GM18526 (cell line): Measurements from ENCODE around the gene NFE2L2.

Experiments used
- POLR2A ChIP-seq: IDR thresholded peaks from 3 replicates; pipeline ENCODE4 v1.6.1; 2011; ENCODE audit not compliant: insufficient read length; ENCODE audit errors: extremely low read depth

NFE2L2 gene

DNA sequence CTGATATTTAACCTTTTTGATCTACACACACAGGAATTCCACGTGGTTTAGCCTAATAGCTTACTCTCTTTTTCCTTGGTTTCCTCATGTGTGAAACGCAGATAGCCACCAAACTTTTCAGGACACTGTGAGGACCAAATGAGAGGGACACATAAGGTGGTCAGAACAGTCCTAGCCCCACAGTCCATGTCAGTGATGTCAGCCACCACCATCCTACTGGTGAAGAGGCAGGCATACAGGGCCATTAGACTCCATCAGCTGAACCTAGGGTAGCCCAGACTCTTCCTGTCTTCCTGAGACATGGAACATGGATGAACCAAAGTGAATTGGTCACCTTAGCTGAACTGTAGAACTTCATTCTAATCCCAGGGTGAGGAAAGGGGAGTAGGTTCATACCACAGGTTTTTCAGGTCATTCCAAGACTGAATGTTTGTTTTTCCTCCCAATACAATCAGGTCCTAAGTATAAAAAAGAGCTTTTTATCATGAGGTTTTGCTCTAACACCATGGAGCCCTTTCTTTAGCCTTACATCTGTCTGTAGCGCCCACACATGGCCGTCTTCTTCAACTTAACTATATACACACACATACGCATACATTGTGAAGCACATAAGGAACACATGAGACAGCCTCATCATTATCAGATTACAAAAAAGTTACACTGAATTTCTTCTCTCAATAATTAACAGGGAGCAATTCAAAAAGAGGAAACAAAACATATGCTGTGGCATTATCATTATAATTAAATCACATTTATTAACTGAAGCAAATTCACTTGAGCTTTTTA lies 18.5 kb upstream of the NFE2L2 start:
- no peak for TF ChIP-seq POLR2A

DNA sequence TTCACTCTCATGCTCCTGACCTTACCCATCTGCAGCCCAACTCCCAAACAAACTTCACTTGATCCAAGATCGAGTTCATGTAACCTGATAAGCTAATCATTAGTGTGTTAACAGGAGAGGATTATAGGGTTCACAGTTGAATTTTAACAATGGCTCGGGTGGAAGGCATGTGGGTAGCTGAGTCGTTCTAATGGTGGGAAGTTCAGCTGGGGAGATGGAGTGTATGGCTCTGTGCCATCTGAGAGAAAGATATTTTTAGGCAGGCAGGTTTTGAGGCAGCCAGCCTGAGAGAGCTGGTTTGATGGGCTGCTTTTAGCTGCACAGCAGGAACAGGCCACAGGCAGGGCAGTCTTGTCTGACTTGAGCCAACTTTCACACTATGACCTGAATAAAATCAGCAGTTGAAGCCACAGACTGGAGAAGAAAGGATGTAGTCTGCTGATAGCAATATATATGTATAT lies 17.7 kb upstream of the NFE2L2 start:
- TF ChIP-seq POLR2A, result no peak

DNA sequence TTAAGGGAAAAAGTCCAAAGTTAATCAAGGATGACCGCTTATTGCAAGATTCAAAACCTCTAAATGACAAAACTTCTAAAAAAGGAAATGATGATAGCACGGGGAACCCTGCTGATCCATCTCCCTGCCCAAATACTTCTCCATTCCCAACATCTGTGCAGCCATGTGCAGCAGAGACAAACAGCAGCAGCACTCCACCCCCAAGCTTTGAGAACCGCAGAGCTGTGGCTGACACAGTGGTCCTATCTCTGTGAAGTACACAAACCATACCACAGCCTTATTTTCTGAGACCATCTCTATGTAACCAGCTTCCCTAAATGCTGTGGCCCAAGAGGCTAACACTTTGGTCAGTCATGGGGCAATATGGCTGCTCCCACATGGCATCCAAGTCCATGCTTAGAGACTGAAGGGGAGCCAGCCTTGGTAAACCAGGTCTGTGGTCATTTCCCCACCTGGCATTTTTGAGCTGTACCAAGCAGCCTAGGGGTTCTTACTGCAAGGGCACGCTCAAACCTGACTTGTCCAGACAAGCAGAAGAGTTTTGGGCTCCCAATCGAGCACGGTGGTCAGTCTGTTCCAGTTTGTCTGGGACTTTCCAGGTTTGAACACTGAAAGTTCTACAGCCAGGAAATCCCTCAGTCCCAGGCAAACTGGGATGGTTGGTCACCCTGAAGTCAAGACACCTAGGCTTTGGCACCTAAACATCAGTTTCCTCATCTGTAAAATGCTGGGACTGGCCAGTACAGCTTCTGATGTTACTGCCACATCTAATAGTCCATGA lies 17.1 kb upstream of the NFE2L2 start:
- no peak for TF ChIP-seq POLR2A

DNA sequence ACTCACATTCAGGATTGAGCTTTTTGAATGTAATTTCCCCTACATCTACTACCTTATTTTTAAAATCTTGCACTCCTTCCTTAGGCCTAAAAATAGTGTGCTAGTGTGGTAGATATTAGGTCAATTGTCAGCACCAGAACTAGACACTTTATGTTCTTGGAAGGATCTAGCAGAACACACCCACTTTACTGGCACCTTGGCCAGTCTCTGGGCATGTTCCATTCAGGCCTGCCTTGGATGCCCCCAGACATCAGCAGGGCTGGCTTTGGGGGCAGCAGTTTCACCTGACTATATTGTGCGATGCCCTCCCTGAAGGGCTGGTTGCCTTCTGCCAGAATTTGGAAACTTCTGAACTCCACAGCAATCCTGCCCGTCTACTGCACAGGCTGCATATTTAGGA lies 15.3 kb upstream of the NFE2L2 start:
- TF ChIP-seq POLR2A, result no peak

DNA sequence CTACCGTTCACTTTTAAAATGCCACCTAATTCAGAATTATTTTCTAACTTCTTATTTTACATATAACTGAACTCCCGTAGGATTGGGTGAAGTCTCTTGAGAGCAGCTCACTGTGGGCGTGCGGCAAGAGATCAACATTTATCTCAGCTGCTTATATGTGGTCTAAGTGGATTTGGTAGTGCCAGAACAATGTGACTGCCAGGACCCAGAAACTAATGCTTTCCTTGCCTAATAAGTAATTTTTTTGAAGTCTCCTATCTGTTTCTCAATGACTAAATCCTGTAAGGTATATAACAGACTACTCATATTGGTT lies 11.2 kb upstream of the NFE2L2 start:
- no peak for TF ChIP-seq POLR2A

DNA sequence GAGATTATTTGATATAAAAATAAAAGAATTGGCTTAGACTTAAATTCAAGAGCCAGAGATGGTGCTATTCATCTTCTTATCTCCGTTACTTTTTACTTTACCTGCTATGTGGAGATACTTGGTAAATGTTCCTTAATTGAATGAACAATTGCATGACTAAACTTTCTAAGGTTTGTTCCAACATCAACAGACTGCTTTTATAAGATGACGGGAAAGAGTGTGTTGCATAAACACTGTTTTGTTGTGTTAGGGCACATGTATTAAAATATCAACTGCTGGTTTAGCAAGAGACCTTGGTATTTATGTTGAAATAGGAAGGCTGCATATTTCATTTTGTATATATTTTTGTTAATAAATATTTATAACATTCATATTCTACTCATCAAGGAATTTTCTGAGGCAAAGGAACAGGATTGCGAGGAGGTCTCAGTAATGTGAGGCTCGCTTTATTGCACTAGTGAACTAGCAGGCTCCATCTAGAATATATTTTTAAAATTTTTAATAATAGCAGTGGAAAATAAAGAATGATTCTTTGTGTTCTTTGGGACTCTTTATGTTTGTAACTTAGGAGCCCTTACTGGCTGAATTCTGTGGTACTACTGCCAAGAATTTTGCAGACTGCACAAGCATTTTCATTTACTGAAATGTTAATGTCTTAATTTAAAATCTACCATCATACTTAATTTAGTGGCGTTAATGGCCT lies 10.7 kb upstream of the NFE2L2 start:
- no peak for TF ChIP-seq POLR2A

DNA sequence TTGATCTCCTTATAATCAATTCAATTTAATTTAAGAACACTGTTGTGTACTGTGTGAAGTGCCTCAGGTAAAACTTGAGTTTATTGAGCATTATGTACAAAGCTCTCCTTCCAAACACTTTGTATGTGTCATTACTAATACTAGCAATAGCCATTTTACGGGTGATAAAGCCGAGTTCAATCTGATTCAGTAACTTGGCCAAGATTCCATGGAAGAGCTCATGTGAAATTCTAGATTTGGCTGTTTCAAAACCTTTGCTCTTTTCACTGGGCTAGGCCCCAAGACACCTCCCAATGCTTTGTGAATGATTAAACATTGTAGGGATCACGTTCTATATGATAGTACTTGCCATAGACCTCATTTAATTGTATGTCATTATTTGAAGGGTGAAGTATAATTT lies 8.9 kb upstream of the NFE2L2 start:
- no peak for TF ChIP-seq POLR2A

DNA sequence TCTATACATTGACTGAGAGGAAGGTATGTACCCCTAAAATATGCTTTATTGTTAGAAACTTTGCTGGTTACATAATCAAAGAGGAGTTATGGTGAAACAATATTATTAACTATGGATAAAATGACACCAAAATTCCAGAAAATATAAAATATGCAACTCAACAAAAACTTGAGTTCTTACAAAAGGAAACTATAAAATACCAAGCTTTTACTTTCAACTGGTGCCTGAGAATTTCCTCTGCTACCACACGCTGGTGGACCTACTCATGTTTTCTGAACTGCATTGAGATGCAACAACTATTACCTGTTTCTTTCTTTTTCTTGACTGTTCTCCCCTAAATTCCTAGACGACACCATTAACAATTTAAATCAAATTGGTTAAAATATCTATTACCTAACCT lies 8.2 kb upstream of the NFE2L2 start:
- no peak for TF ChIP-seq POLR2A

DNA sequence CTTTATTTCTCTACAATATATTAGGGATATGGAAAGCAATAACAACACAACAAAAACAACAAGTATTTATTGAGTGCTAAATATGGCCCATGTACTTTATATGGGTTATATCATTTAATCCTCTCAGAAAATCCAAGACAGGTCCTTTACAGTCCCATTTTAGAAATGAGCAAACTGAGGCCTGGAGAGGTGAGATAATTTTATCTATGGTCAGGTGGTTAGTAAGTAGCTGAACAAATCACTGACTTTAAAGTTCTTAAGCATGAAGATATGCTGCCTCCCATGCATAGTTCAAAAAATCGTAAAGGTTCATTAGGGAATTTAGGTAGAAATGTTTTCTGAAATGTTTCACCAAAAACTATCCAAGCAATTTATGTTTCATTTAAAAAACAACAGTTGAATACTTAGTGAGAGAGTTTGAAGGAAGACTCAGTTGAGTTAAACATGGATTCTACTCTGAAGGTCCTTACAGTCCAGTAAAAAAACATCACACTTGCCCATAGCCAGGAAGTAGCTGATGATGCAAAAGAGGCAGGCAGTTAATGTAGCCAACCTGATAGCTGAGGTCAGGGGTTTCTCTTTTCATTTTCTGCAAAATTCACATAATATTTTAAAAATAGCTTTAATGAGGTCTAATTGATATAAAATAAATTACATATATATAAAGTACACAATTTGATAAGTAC lies 7.6 kb upstream of the NFE2L2 start:
- no peak for TF ChIP-seq POLR2A

DNA sequence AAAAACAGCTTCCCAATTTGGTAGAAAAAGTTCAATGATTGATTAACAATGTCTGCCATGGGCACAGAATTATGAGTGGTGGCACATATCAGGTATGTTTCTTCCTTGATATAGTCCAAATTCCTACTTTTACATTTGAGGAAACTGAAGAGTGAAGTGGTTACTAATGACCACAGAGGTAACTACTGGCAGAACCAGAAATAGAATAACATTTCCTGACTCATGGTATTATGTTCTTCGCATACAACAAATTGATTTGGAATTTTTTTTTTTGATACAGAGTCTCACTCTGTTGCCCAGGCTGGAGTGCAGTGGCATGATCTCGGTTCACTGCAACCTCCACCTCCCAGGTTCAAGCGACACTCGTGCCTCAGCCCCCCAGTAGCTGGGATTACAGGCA lies 6.0 kb upstream of the NFE2L2 start:
- no peak for TF ChIP-seq POLR2A

DNA sequence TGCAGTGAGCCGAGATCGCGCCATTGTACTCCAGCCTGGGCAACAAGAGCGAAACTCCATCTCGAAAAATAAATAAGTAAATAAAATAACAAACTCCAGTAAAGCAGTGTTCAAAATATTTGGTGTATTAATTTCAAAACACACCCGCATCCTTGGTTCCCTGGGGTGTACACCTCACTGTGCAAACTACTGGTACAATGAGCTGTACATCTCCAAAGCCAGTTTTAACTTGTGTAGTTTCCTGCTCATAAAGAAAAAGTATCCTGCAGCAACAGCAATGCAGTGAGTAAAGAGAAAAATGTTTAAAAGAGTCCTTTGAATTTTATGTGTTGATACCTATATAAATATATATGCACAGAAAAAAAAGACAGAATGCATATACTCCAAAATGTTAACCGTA lies 4.4 kb upstream of the NFE2L2 start:
- TF ChIP-seq POLR2A, result no peak

DNA sequence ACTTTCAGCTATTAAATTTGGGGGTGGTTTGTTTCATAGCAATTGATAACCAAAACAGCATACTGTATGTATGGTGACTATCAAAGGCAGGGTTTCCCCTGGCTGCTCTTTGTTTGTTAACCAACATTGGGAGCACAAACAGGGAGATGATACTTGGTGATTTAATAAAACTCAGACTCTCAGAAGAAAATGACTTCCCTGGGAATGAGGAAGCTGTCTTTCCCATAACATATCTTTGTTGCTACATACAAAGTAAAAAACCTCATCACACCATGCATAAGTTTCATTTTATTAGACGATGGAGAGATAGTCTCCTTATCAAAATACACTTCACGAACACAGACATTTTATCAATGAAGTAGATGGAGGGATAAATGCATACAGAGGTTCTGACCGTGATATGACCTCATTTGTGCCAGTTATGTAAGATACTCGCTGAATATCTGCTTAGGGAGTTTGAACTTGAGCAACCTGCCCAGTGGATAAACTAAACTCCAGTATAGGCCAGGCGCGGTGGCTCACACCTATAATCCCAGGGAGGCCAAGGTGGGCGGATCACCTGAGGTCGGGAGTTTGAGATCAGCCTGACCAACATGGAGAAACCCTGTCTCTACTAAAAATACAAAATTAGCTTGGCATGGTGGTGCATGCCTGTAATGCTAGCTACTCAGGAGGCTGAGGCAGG lies 3.8 kb upstream of the NFE2L2 start:
- no peak for TF ChIP-seq POLR2A

DNA sequence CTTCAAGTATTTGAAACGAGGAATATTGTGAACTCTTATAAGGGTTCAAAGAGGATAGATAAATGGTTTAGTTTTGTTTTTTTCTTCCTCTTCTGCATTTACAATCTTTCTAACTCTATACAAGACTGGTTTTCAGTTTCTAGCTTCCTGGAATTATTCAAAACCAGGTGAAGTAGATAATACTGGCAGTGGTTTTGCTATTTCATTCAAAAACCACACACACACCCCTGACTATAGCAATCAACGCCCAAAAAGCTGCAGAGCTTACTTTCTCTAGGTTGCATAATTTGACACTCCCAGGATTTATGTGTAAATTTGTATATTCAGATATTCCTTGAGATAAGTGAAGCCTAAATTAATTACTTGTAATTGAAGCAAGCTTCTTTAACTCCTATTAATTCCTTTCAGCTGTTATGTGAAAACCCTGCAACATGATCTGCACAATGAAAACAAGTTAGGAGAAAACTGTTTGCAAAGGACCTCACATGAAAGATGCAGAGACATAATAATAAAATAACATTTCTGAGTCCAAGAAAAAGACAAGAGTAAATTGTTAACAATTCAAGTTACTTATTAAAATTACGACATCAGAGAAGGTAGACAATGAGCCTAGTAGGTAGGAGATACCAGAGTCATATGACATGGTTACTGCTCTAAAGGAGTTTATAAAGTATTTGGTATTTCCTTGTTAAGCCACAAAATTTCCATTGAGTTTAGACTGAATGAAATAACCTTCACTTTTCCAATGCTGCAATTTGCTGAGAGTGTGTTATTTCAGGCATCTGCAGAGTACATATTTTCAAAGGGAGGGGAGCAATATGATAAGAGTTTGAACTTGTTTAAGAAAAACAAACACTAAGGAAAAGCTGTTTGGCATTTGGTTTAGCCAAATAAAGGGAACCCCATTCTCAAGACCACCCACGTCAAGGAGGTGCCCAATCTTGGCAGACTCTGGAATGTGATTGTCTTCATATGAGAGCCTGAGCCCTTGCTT lies 1.6 kb upstream of the NFE2L2 start:
- no peak for TF ChIP-seq POLR2A

DNA sequence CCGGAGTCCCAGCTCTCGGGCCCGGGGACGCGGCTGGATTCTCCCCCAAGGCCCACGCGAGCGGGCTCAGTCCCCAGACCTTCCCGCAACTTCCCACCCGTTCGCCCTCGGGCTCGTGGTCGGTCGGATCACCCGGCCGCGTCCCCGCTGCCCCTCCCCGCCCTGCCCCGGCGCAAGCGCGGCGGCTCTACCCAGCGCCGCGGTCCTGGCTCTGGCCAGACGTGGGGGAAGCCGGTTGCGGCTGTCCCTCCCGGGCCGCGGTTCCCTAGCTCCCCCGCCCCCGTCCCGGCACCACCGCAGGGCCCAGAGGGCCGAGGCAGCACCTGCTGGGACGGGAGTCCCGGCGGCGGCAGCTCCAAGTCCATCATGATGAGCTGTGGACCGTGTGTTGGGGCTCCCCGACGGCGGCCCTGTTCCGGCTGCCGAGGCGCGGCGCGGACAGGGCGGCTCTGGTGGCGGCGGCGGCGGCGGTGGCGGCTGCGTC lies 276 bp downstream of the NFE2L2 start:
- TF ChIP-seq POLR2A, result no peak
